B cell (primary cell): Measurements from ENCODE around the gene RAB27A. TPM values are rescaled to one million over a fixed set of nuclear protein-coding genes. Genes with fewer than 3 reads are reported as not detected.

Experiments
- ATAC-seq: fragments of 200-7000 bp; cut with Tn5 transposase; one replicate; pipeline ENCODE4 v1.10.0; 2021; ENCODE audit warnings: low read depth, mild to moderate bottlenecking, moderate number of reproducible peaks, moderate library complexity
- CTCF ChIA-PET: fragments of 350-600 bp; sonication (Branson Sonifier 250); formaldehyde crosslinking; loops from one replicate; lab custom pipeline; 2021; ENCODE audit warnings: antibody characterized with exemption, inconsistent platforms; lab: Charles Lee
- POLR2A ChIA-PET: fragments of 350-600 bp; sonication (Branson Sonifier 250); formaldehyde crosslinking; loops from one replicate; lab custom pipeline; 2021; ENCODE audit warnings: antibody characterized with exemption; lab: Charles Lee
- DNase-seq: peaks from one replicate; pipeline ENCODE4 v3.0.0; 2013
- H2AFZ ChIP-seq: 2 replicates; pipeline ENCODE4 v1.6.1; 2012; ENCODE audit warnings: mild to moderate bottlenecking, low read depth, low read length; ENCODE audit not compliant: insufficient read depth, poor library complexity, severe bottlenecking
- H3K27ac ChIP-seq, 2 donors: 1 replicate in 1 of 2; 2 replicates in 1 of 2; pipeline ENCODE4 v1.5.1; 2012 to 2013; ENCODE audit warnings: low read length in 2 of 2, mild to moderate bottlenecking in 2 of 2, moderate library complexity in 1 of 2
- H3K27me3 ChIP-seq, 4 experiments: fragments of 200-600 bp in 1 of 4; sonication (generic) in 1 of 4; replicated peaks in 1 of 4; 1 replicate in 2 of 4; 2 replicates in 2 of 4; pipeline versions ENCODE4 v1.6.1 to v1.7.0; 2013 to 2016; ENCODE audit warnings: low read length in 3 of 4, mild to moderate bottlenecking in 2 of 4, mixed read lengths in 1 of 4, moderate library complexity in 1 of 4; ENCODE audit not compliant: insufficient read depth in 4 of 4, control insufficient read depth in 3 of 4; ENCODE audit errors: control extremely low read depth in 1 of 4
- H3K36me3 ChIP-seq, 2 experiments: replicated peaks in 1 of 2; 1 replicate in 1 of 2; 2 replicates in 1 of 2; pipeline versions ENCODE4 v1.6.1 to v1.7.1; 2013; ENCODE audit warnings: low read length in 1 of 2; ENCODE audit not compliant: insufficient read depth in 2 of 2, control insufficient read depth in 1 of 2; ENCODE audit errors: control extremely low read depth in 1 of 2, extremely low read depth in 1 of 2
- H3K4me1 ChIP-seq, 2 donors: fragments of 200-600 bp in 1 of 2; sonication (generic) in 1 of 2; 1 replicate in 1 of 2; 2 replicates in 1 of 2; pipeline versions ENCODE4 v1.5.1 to v1.6.1; 2013 to 2017; ENCODE audit warnings: low read length in 2 of 2; ENCODE audit not compliant: control insufficient read depth in 2 of 2, insufficient read depth in 2 of 2
- H3K4me2 ChIP-seq: replicated peaks from 2 replicates; pipeline ENCODE3; 2012; ENCODE audit warnings: mild to moderate bottlenecking, low read depth, low read length; ENCODE audit not compliant: poor library complexity, severe bottlenecking
- H3K4me3 ChIP-seq, 5 experiments: fragments of 200-600 bp in 1 of 5; sonication (generic) in 1 of 5; 1 replicate in 3 of 5; 2 replicates in 2 of 5; pipeline versions ENCODE4 v1.5.1 to v1.7.0; 2011 to 2016; ENCODE audit warnings: low read length in 4 of 5, mild to moderate bottlenecking in 4 of 5, low read depth in 2 of 5, control low read depth in 1 of 5, moderate library complexity in 1 of 5; ENCODE audit not compliant: insufficient read depth in 1 of 5; ENCODE audit errors: control extremely low read depth in 1 of 5, extremely low read depth in 1 of 5
- H3K79me2 ChIP-seq: fragments of 200-600 bp; sonication (generic); one replicate; pipeline ENCODE4 v1.6.0; 2016; ENCODE audit warnings: low read length; ENCODE audit not compliant: control insufficient read depth, insufficient read depth
- H3K9ac ChIP-seq: fragments of 200-600 bp; sonication (generic); 2 replicates; pipeline ENCODE4 v1.6.1; 2017; ENCODE audit warnings: mild to moderate bottlenecking, low read length, moderate library complexity
- H3K9me3 ChIP-seq, 3 donors: one replicate each; pipeline versions ENCODE4 v1.6.1 to v1.7.1; 2013; ENCODE audit warnings: low read length in 2 of 3; ENCODE audit not compliant: control insufficient read depth in 2 of 3, insufficient read depth in 1 of 3; ENCODE audit errors: control extremely low read depth in 1 of 3
- H4K20me1 ChIP-seq: 2 replicates; pipeline ENCODE4 v1.6.0; 2012; ENCODE audit warnings: mild to moderate bottlenecking, low read length; ENCODE audit not compliant: insufficient read depth, control insufficient read depth, poor library complexity, severe bottlenecking
- H3K27ac Mint-ChIP-seq: one replicate; pipeline ENCODE4 v1.8.0; 2021; ENCODE audit warnings: mixed read lengths
- H3K27me3 Mint-ChIP-seq: one replicate; pipeline ENCODE4 v1.8.0; 2021; ENCODE audit warnings: mixed read lengths
- H3K4me1 Mint-ChIP-seq: one replicate; pipeline ENCODE4 v1.8.0; 2021; ENCODE audit warnings: mixed read lengths
- H3K4me3 Mint-ChIP-seq: one replicate; pipeline ENCODE4 v1.8.0; 2021; ENCODE audit warnings: mixed read lengths
- H3K9me3 Mint-ChIP-seq: one replicate; pipeline ENCODE4 v1.8.0; 2022; ENCODE audit warnings: mixed read lengths; ENCODE audit not compliant: insufficient read depth
- CTCF ChIP-seq: fragments of 200-600 bp; IDR thresholded peaks from one replicate; pipeline ENCODE4 v1.8.0; 2022; ENCODE audit warnings: antibody characterized with exemption, mild to moderate bottlenecking
- EZH2 ChIP-seq: IDR thresholded peaks from 2 replicates; pipeline ENCODE4 v1.6.1; 2012; ENCODE audit warnings: borderline replicate concordance, low read depth, mild to moderate bottlenecking, moderate library complexity, low read length; ENCODE audit not compliant: insufficient read depth, poor library complexity, severe bottlenecking
- WGBS: methylation state at CpG from one replicate; pipeline ENCODE4 v1.1.5; 2013; ENCODE audit warnings: missing lambda C conversion rate; ENCODE audit not compliant: insufficient coverage; 5-methylcytosine and 5-hydroxymethylcytosine counted together
- intact Hi-C: fragments of 100-400 bp; cut with micrococcal nuclease; formaldehyde crosslinking; loops from one replicate; pipeline ENCODE4 v1.10.0; 2022
- polyA plus RNA-seq: library from polyadenylated mRNA; depleted of rRNA; stranded (reverse); fragments of >200 nt; gene quantifications from 2 replicates; pipeline ENCODE4 v1.2.3, GENCODE V29; 2012
- total RNA-seq, 2 donors: library from RNA; stranded (reverse); fragments of 120-200 nt in 1 of 2; gene quantifications; 1 replicate in 1 of 2; 2 replicates in 1 of 2; pipeline versions ENCODE4 v1.2.3 to v1.2.4, GENCODE V29; 2013 to 2022

Gene RAB27A
- total and polyA plus RNA-seq, 2 donors (not counting 1 experiment from before 2014, with no cell fraction given), result 7.2 to 19.0 TPM

- H3K79me2 ChIP-seq, result peaks cover 32% of the 10 kb centered on the region
- no peaks in the 10 kb centered on the region for H3K9me3 ChIP-seq
- no peaks in the 10 kb centered on the region for H3K9me3 Mint-ChIP-seq
- H3K4me1 Mint-ChIP-seq, result peaks cover 7% of the 10 kb centered on the region
- WGBS, result no CpG with 5 or more reads among the region's 1 CpG
- H3K4me1 ChIP-seq, result no peaks in the 10 kb centered on the region
- ChIA-PET CTCF (interaction anchor here (0.8 kb wide), 1 partner anchor 19 kb away, joined by 3 read pairs; no protein-coding TSS in a partner anchor), POLR2A (no interaction called here)
- H3K4me3 Mint-ChIP-seq, result no peak overlapping the region
- no peak overlapping the region for H3K27ac ChIP-seq
- TF ChIP-seq EZH2 (no peak), CTCF (no peak)
- H2AFZ ChIP-seq, result no peak overlapping the region
- H3K27ac Mint-ChIP-seq, result no peak overlapping the region
- no peaks in the 10 kb centered on the region for H3K27me3 Mint-ChIP-seq
- DNase-seq (no peak), ATAC-seq (no peak)
- H3K4me2 ChIP-seq, result no peak overlapping the region
- H4K20me1 ChIP-seq, result peaks cover 60% of the 10 kb centered on the region
- H3K4me3 ChIP-seq, result no peak overlapping the region
- no peak overlapping the region for H3K9ac ChIP-seq
- H3K36me3 ChIP-seq, result peaks cover 9 to 70% of the 10 kb centered on the region in 2 experiments
- intact Hi-C loops, result no loop called here
- no peaks in the 10 kb centered on the region for H3K27me3 ChIP-seq
These were observed 103.3 kb downstream of the RAB27A start for GRCh38 chr15:55186331-55186730.

- ChIA-PET POLR2A (no interaction called here), CTCF (interaction anchor here (1.3 to 1.7 kb wide), 2 partner anchors 14 to 107 kb away, joined by 3 to 4 read pairs; no protein-coding TSS in a partner anchor)
- Histone ChIP-seq H3K79me2 (peaks cover 14% of the 10 kb centered on the region), H3K4me1 (no peaks in the 10 kb centered on the region), H3K27me3 (no peaks in the 10 kb centered on the region), H3K4me2 (no peak overlapping the region), H3K9me3 (no peaks in the 10 kb centered on the region), H3K4me3 (no peak overlapping the region), H2AFZ (no peak overlapping the region), H3K9ac (no peak overlapping the region), H3K36me3 (peaks cover 4 to 71% of the 10 kb centered on the region in 2 experiments), H3K27ac (no peak overlapping the region), H4K20me1 (peaks cover 48% of the 10 kb centered on the region)
- H3K4me3 Mint-ChIP-seq, result no peak overlapping the region
- H3K4me1 Mint-ChIP-seq, result peaks cover 6% of the 10 kb centered on the region
- intact Hi-C loops, result no loop called here
- WGBS, result no CpG with 5 or more reads among the region's 2 CpGs
- H3K27me3 Mint-ChIP-seq, result no peaks in the 10 kb centered on the region
- TF ChIP-seq EZH2 (no peak), CTCF (no peak)
- DNase-seq (no peak), ATAC-seq (no peak)
- no peaks in the 10 kb centered on the region for H3K9me3 Mint-ChIP-seq
- H3K27ac Mint-ChIP-seq, result no peak overlapping the region
These were observed 105.9 kb downstream of the RAB27A start for GRCh38 chr15:55183679-55184078.
